ENCODE measurements around the gene ATG4A.

ATG4A gene

DNA sequence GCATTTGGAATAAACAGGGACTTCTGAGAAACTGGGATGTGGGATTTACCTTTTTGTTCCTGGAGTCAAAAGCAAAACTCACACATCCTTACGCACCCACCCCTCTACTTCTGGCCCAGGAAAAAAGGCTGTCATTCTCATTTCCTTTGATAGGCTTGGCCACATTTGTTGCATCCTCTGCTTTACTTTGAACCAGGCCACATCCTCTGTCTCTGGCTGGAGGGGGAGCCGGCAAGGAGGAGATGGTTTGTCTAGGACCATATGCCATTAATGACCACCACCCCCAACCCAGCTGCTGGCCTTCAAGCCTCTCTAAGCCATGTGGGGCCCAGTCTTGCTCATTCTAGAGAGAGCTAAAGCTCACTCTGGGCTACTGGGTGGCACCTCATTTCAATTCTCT, 64.5 kb downstream of the ATG4A start:
- TF ChIP-seq, protein P1, sequence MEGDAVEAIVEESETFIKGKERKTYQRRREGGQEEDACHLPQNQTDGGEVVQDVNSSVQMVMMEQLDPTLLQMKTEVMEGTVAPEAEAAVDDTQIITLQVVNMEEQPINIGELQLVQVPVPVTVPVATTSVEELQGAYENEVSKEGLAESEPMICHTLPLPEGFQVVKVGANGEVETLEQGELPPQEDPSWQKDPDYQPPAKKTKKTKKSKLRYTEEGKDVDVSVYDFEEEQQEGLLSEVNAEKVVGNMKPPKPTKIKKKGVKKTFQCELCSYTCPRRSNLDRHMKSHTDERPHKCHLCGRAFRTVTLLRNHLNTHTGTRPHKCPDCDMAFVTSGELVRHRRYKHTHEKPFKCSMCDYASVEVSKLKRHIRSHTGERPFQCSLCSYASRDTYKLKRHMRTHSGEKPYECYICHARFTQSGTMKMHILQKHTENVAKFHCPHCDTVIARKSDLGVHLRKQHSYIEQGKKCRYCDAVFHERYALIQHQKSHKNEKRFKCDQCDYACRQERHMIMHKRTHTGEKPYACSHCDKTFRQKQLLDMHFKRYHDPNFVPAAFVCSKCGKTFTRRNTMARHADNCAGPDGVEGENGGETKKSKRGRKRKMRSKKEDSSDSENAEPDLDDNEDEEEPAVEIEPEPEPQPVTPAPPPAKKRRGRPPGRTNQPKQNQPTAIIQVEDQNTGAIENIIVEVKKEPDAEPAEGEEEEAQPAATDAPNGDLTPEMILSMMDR (IDR thresholded peaks at IDR 0.05; ENCODE audit: insufficient read depth, low read depth, low read length, missing control alignments), result no peak
- no peak overlapping the region for H3K4me3 ChIP-seq (ENCODE audit: low read depth, low read length)
- DNase-seq (ENCODE audit: low read depth), result no peak

DNA sequence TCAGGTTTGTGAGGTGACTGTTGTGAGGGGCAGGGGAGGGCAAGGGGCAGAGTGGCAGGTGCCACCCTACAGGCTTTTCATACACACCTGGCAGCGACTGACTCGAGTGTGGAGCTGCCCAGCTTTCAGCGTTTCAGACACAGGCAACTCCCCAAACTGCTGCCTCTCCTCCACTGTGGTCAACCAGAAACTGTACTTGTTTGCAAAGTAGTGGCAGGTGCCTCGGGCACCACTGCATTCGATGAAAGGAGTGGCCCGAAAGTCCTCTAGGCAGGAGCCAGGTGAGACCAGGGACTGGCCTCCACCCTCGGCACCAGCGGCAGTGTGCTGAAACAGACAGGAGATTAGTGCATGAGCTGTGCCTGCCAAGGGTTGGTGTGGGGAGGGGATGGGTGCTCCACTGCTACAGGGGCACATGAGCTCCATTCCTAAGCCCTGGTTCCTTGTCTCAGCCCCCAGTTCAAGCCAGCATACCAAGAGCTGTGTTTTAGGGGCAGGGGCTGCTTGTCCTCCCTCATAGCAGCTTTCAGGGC, 65.4 kb downstream of the ATG4A start:
- TF ChIP-seq, protein P1 (IDR thresholded peaks at IDR 0.05; ENCODE audit: insufficient read depth, low read depth, low read length, missing control alignments), result no peak
- H3K4me3 ChIP-seq (ENCODE audit: low read depth, low read length), result no peak overlapping the region
- no peak for DNase-seq (ENCODE audit: low read depth)

- DNase-seq (ENCODE audit: low read depth), result no peak
- H3K4me3 ChIP-seq (ENCODE audit: low read depth, low read length), result no peak overlapping the region
- TF ChIP-seq, protein P1 (IDR thresholded peaks at IDR 0.05; ENCODE audit: insufficient read depth, low read depth, low read length, missing control alignments), result no peak
Measured at GRCh38 chrX:108157628-108158027, 66.0 kb downstream of the ATG4A start.

DNA sequence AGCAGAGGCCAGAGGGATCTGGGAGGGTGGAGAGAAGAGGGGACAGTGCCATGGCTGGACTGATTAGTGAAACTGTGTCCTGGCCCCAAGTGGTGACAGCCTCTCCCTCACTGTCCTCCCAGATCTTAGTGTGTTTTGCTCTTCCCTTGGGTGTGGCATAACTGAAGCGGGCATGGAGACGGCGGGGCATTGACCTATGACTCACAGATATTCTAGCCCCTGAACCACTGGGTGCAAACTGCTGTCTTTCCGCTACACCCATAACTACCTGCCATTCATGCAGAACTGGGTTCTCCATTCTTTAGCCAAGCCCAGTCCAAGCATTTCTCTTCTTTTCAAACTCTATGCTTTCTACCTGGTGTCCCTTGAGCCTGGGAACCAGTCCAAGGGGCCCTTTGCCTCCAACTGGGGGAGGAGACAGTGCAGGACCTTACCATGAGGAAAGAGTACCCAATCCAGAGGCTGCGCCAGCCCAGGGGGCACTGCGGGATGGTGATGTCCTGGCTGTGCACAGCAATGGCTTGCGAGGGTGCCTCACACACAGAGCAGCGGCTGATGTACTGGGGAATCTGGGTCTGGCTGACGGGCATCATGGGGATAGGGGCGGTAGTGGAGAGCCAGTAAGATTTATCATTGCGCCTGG, 67.6 kb downstream of the ATG4A start:
- DNase-seq (ENCODE audit: low read depth), result no peak
- TF ChIP-seq, protein P1 (IDR thresholded peaks at IDR 0.05; ENCODE audit: insufficient read depth, low read depth, low read length, missing control alignments), result no peak
- H3K4me3 ChIP-seq (ENCODE audit: low read depth, low read length), result no peak overlapping the region

DNA sequence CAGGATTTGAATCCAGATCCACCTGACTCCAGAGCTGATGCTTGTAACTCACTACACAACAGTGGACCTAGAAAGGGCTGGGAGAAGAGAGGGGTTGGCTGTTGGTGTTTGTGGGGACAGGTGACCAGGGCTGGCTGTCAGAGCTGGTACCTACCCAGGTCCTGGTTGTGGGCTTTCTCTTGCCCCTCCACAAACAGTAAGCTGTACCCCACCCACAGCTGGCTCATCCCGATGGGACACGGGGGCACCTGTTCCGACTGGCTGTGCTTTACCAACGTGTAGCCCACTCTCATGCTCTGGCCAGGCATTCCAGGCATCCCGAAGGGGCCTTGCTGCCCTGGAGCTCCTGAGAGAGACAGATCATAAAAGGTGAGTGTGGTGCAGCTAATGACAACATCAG, 68.7 kb downstream of the ATG4A start:
- TF ChIP-seq, protein P1 (IDR thresholded peaks at IDR 0.05; ENCODE audit: insufficient read depth, low read depth, low read length, missing control alignments), result no peak

GRCh38 chrX:108162265-108162664, 70.7 kb downstream of the ATG4A start:
- TF ChIP-seq, protein P1 (IDR thresholded peaks at IDR 0.05; ENCODE audit: insufficient read depth, low read depth, low read length, missing control alignments), result no peak
- DNase-seq (ENCODE audit: low read depth), result no peak
- H3K4me3 ChIP-seq (ENCODE audit: low read depth, low read length), result no peak overlapping the region

More for the DNA sequence above, 68.7 kb downstream of the ATG4A start:
- no peak for DNase-seq (ENCODE audit: low read depth)
- H3K4me3 ChIP-seq (ENCODE audit: low read depth, low read length), result no peak overlapping the region
